Gastrocnemius medialis (tissue), 4 donors: Measurements from ENCODE around the gene ENDOV.

Experiments
- CTCF ChIP-seq, 5 experiments: fragments of 450-650 bp in 3 of 5; fragments of 200-600 bp in 2 of 5; sonication (generic) in 2 of 5; IDR thresholded peaks in 4 of 5; conservative IDR thresholded peaks in 1 of 5; 1 replicate in 4 of 5; 2 replicates in 1 of 5; pipeline ENCODE4 v1.5.1; 2016 to 2019; ENCODE audit warnings: antibody characterized with exemption in 5 of 5, mild to moderate bottlenecking in 3 of 5, moderate library complexity in 3 of 5
- POLR2A ChIP-seq, 2 donors: fragments of 450-650 bp; IDR thresholded peaks; one replicate each; pipeline ENCODE4 v1.6.1; 2017; ENCODE audit warnings: antibody characterized with exemption in 2 of 2, mild to moderate bottlenecking in 2 of 2, moderate library complexity in 2 of 2

GRCh38 chr17:80454557-80455335 is 39.8 kb downstream of the ENDOV start:
- TF ChIP-seq POLR2A (IDR thresholded peaks at IDR 0.05) (peak; percentile 95 to 97), CTCF (IDR thresholded peaks at IDR 0.05 in 4 of 5, conservative IDR thresholded peaks at IDR 0.05 in 1 of 5) (peak in 1 of 5 experiments; percentile 24)
